Measurements from ENCODE around the gene PPY.
A peak's percentile ranks its signal among the peaks of the same experiment; 100 is the strongest.

PPY gene

DNA sequence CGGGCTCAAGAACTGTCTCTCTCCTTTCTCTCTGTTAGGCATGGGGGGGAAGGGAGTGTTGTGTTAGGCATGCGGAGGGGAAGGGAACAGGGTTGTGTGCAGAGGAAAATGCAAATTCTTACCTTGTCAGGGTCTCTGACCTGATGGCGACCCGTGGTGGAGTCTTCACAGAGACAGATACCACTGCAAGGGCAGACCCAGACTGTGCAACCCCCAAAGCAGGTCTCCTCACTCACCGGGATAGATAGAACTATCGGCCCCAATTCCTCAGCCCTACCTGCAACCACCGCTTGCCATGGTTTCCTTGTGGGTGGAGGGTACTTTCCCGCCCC is 25.3 kb downstream of the PPY start:
- in situ Hi-C loops (cut with HindIII; ENCODE audit: low pct_unique_long_range_greater_than_20kb, low sequenced_read_pairs), result no loop called here
- no peak for TF ChIP-seq JUND (IDR thresholded peaks at IDR 0.05; ENCODE audit: low read depth)
- DNase-seq (ENCODE audit: low read depth in 1 of 2, low spot score in 1 of 2), result no peak

DNA sequence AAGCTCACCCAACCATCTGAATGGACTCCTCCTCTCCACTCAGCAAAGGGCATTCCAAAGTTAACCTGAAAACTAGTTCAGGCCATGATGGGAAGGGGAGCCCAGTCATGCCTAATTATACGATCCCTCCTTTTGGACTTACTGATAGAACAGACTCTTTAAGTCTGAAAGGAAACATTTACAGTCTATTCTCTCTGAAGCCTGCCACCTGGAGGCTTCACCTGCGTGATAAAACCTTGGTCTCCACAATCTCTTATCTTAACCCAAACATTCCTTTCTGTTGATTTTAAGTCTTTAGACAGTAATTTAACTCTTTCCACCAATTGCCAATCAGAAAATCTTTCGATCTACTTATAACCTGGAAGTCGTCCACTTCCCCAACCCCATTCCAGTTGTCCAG is 25.9 kb downstream of the PPY start:
- in situ Hi-C loops (cut with HindIII; ENCODE audit: low pct_unique_long_range_greater_than_20kb, low sequenced_read_pairs), result no loop called here
- DNase-seq (ENCODE audit: low read depth in 1 of 2, low spot score in 1 of 2), result no peak
- no peak for TF ChIP-seq JUND (IDR thresholded peaks at IDR 0.05; ENCODE audit: low read depth)

DNA sequence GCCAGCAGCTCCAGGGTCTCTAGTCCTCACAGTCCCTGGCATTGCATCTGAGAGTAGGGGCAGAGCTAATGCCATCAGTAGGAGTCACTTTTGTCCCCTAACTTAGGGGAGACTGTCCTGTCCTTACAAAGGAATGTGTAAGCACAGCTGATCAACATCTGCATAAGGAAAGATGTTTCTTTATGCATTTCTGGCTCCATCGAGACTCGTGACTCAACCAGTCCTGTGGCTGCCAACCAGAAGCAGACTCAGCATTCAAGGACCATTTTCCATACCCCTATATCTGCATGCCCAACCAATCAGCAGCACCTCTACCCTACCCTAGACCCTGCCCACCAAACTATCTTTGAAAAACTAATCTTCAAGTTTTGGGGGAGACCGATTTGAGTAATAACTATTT is 26.7 kb downstream of the PPY start:
- no peak for TF ChIP-seq JUND (IDR thresholded peaks at IDR 0.05; ENCODE audit: low read depth)
- in situ Hi-C loops (cut with HindIII; ENCODE audit: low pct_unique_long_range_greater_than_20kb, low sequenced_read_pairs), result no loop called here
- DNase-seq (ENCODE audit: low read depth in 1 of 2, low spot score in 1 of 2), result no peak

DNA sequence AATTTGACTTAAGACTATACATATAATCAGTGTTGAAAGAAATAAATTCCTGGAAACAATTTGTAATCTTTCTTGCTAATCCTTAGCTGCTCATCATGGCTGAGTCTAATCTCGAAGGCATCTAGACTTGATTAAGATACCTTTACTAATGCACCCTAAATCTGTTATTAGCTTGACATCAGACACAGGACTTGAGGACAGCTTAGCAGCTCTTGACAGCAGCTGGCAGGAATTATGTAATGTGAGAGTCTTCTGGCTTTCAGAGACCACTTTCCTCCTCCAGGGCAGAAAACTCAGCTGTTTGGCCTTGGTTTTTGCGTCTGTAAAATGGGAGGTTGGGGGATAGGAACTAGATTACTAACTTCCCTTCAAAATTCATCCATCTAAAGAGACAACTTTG is 27.8 kb downstream of the PPY start:
- no peak for DNase-seq (ENCODE audit: low read depth in 1 of 2, low spot score in 1 of 2)
- in situ Hi-C loops (cut with HindIII; ENCODE audit: low pct_unique_long_range_greater_than_20kb, low sequenced_read_pairs), result no loop called here
- no peak for TF ChIP-seq JUND (IDR thresholded peaks at IDR 0.05; ENCODE audit: low read depth)

DNA sequence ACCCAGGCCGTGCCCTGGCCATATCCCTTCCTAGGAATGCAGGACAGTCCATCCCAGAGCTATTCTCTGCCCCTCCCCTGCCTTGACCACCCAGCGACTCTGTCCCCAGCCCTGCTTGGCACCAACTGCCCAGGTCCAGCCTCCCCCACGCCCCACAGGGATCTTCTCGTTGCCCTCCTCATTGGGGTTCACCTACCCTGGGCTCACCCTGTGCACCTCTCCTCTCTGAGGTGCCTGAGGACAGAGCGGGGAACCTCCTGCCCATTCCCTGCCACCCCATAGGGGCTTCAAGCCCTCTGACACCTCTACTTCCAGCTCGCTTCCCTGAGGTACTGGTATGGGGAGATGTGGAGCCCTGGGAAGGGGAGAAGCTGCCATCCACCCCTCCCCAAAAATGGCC is 28.7 kb downstream of the PPY start:
- no peak for DNase-seq (ENCODE audit: low read depth in 1 of 2, low spot score in 1 of 2)
- TF ChIP-seq JUND (IDR thresholded peaks at IDR 0.05; ENCODE audit: low read depth), result no peak
- in situ Hi-C loops (cut with HindIII; ENCODE audit: low pct_unique_long_range_greater_than_20kb, low sequenced_read_pairs), result no loop called here

DNA sequence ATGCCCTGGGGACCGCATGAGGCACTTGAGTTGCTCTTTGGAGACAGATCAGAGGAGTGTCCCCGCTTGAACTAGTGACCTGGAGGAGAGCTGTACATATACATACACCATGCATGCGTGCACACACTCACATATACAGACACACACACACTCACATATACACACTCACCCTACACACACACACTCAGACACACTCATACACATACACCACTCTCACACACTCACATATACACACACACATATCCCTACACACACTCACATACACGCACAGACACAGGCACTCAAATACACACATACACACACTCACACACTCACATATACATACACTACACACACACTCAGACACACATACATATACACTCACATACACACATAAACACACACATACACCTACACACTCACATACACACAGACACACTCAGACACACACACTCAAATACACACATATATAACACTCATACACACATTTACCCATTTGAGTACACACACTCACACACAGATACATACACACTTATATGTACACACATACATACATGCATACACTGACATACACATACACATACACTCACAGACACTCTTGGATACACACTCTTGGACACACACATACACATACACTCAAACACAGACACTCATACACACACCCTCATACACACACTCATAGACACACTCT is 29.5 kb downstream of the PPY start:
- TF ChIP-seq JUND (IDR thresholded peaks at IDR 0.05; ENCODE audit: low read depth), result no peak
- DNase-seq (ENCODE audit: low read depth in 1 of 2, low spot score in 1 of 2), result no peak
- in situ Hi-C loops (cut with HindIII; ENCODE audit: low pct_unique_long_range_greater_than_20kb, low sequenced_read_pairs), result no loop called here

DNA sequence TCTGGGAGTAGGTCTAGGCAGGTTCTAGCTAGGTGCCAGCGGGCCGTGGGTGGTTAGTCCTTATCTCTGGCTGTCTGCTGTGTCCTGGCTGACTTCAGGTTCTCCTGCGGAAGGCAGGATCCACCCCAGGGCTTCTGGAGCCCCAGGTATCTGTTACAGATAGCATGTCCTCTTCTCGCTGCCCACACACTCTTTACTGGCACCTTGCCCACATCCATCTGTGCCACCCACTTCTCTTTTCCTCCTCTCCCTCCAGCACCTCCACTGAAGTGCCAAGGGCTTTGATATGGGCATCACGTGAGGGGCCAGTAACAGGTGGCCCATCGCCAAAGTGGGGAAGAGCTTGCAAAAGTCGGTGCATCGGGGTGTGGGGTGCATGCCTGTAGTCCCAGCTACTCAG is 30.4 kb downstream of the PPY start:
- in situ Hi-C loops (cut with HindIII; ENCODE audit: low pct_unique_long_range_greater_than_20kb, low sequenced_read_pairs), result no loop called here
- TF ChIP-seq JUND (IDR thresholded peaks at IDR 0.05; ENCODE audit: low read depth), result no peak
- no peak for DNase-seq (ENCODE audit: low read depth in 1 of 2, low spot score in 1 of 2)

DNA sequence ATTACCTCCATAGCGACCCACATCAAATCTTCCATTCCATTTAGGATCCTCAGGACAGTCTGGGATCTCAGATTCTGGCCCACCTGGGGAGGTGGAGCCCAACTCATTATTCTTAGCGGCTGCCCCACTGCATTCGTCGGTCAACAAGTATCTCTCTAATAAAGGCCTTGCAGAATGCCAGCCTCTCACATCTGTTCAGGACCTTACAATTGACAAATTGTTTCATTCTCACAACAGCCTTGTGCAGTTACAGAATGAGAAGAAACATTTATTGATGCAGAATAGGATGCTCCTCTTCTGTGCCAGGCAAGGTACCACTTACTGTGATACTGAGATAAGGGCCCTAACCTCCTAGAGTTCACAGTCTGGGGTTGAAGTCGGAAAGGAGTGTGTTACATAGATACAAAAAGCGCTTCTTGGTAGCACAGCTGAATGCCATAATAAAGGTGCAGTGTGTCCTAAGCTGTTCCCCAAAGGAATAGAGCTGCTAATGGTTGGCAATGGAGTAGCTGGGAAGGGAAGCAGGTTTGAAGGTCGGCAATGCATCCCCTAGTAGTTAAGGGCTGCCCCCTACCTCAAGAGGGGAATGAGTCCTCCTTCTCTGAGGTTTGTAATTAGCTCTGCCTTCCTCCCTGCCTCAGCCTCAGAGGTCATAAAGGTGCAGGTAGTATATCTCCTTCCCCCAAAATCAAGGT is 32.6 kb downstream of the PPY start:
- in situ Hi-C loops (cut with HindIII; ENCODE audit: low pct_unique_long_range_greater_than_20kb, low sequenced_read_pairs), result no loop called here
- no peak for TF ChIP-seq JUND (IDR thresholded peaks at IDR 0.05; ENCODE audit: low read depth)
- no peak for DNase-seq (ENCODE audit: low read depth in 1 of 2, low spot score in 1 of 2)

DNA sequence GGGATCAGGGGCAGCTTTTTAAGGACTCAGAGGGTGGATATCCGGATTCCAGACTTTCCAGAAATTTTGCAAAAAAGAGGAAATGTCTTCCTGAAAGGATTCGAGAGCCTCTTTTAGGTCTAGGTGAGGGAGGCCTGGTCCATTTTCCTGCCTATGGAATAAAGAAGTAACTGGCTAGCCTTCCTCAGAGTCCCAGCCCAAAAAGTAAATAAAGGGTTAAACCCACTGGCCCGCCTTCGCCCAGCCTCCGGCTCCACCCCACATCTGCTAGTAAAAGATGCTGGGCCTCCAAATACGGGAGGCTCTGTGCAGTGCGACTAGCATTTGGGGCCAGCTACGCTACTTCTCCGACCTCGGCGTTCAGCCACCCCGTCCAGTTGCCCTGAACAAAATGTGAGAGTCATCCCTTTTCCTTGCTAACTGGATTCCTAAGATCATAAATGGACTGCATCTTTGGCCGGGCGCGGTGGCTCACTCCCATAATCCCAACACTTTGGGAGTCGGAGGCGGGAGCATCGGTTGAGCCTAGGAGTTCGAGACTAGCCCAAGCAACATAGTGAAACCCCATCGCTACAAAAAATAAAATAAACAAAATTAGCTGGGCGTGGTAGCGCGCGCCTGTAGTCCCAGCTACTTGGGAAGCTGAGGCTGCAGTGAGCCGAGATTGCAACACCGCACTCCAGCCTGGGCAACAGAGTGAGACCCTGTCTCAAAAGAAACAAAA is 34.1 kb downstream of the PPY start:
- peak; percentile 80 to 87 for DNase-seq (ENCODE audit: low read depth in 1 of 2, low spot score in 1 of 2)
- no peak for TF ChIP-seq JUND (IDR thresholded peaks at IDR 0.05; ENCODE audit: low read depth)
- in situ Hi-C loops (cut with HindIII; ENCODE audit: low pct_unique_long_range_greater_than_20kb, low sequenced_read_pairs), result no loop called here

DNA sequence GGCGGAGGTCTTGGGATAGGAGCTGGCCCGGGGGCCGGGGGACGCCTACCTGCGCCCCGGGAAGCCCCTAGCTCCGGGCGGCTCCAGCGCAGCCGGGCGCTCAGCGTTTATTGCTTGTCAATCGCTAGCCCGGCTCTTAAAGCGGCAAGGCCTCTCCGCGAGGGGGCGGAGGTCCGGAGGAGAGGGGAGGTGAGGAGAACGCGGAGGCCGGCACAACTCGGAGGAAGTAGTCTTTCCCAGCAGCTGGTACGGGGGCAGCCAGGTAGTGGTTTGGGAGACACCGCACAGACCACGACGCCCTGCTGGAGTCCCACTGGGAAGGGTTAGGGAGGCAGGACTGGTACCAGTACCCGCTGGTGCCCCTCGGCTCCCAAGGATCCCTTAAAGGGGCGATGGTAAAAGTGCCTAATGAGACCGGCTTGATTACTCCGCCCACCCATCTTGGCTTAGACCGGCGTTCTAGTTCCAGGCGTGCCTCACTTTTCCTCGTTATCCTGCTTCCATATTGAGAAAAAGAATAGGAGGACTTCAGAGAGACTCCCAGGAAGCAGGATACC is 34.8 kb downstream of the PPY start, which contains the start of gene MPP2:
Gene MPP2 (minus strand): TSS at position 112 of the 557 bp plus-strand sequence. CDS start 3,076 bp downstream, outside the sequence.
- TF ChIP-seq JUND (IDR thresholded peaks at IDR 0.05; ENCODE audit: low read depth), result no peak
- in situ Hi-C loops (cut with HindIII; ENCODE audit: low pct_unique_long_range_greater_than_20kb, low sequenced_read_pairs), result no loop called here
- peak; percentile 77 to 80 for DNase-seq (ENCODE audit: low read depth in 1 of 2, low spot score in 1 of 2)

DNA sequence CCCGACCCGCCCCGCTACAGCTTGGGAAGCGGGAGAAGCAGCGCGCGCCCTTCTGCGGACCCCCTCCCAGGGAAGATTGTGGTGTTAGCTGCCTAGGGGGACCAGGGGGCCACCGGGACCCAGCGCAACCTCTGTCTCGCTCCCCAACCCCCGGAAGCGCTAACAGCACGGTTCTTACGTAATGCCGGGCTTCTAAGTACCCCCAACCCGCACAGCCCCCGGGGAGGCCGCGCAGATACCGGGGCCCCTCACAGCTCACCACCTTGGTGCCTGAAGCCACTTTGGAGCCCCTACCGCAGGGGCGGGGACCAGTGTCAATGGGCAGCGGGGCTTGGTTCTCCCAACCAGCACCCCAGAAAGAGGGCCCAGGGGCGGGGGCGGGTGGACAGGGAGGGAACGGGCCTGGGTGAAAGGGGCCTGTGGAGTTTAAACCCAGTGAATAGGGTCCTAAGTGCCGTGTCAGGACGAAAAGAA is 35.3 kb downstream of the PPY start:
- in situ Hi-C loops (cut with HindIII; ENCODE audit: low pct_unique_long_range_greater_than_20kb, low sequenced_read_pairs), result no loop called here
- no peak for TF ChIP-seq JUND (IDR thresholded peaks at IDR 0.05; ENCODE audit: low read depth)
- no peak for DNase-seq (ENCODE audit: low read depth in 1 of 2, low spot score in 1 of 2)

DNA sequence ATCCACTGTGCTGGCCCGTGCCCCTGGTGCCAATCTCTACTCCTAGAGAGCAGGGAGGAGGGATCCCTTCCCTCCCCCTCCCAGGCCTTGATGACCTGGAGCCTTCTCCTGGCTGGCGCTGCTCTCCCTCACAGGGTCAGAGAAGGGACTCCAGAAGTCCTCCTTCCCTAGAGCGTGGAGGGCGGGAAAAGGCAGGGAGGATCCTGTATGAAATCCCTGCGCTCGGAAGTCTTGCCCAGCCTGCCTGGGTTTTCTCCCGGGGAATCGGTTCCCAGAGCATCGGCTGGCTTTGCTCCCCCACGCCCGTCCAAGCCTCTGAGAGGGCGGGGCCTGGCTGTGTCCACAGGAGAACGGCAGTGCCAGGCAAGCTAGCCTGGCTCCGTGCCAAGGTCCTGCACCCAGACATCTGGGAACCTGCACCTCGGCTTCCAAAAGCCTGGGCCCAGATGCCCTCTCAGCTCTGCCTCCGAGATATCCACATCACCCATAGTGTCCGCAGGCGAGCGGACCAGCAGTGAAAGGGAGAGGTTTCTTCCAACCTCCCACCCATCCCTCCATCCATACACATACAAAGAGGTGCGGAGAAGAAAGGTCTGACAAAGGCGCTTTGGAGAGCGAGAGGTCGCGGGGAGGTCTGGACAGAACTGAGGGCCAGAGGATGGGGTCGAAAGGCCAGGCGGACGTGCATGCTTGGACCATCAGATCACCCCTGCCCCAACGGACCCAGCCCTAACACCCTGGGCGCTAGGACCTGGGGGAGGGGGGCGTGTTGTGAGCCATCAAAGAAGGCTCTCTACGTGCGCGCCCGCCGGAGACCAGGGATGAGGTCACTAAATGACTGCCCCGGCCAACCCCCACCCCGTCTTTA is 36.1 kb downstream of the PPY start:
- TF ChIP-seq JUND (IDR thresholded peaks at IDR 0.05; ENCODE audit: low read depth), result no peak
- in situ Hi-C loops (cut with HindIII; ENCODE audit: low pct_unique_long_range_greater_than_20kb, low sequenced_read_pairs), result no loop called here
- peak in 1 of 2 experiments; percentile 72 for DNase-seq (ENCODE audit: low read depth in 1 of 2, low spot score in 1 of 2)

Data from T47D (cell line).